Heart right ventricle (tissue), 16 donors: ENCODE data around the gene L3MBTL4. TPM values are rescaled to one million over a fixed set of nuclear protein-coding genes. Genes with fewer than 3 reads are reported as not detected.
A peak's percentile ranks its signal among the peaks of the same experiment; 100 is the strongest.

Source experiments
- ATAC-seq, 8 donors: fragments of 200-7000 bp; cut with Tn5 transposase; one replicate each; pipeline ENCODE4 v1.9.1; 2020; ENCODE audit warnings: mild to moderate bottlenecking in 8 of 8, moderate library complexity in 8 of 8, moderate number of reproducible peaks in 1 of 8
- DNase-seq, 2 donors: peaks; one replicate each; pipeline ENCODE4 v3.0.0-alpha.2; 2020
- H3K27ac ChIP-seq, 10 donors: fragments of 200-600 bp; sonication (generic) in 2 of 10; one replicate each; pipeline versions ENCODE4 v1.5.0 to v1.8.0; 2020 to 2022; ENCODE audit warnings: mild to moderate bottlenecking in 3 of 10
- H3K27me3 ChIP-seq, 7 donors: fragments of 200-600 bp; one replicate each; pipeline ENCODE4 v1.8.0; 2021 to 2022; ENCODE audit warnings: mild to moderate bottlenecking in 2 of 7
- H3K36me3 ChIP-seq, 9 donors: fragments of 200-600 bp; sonication (generic) in 1 of 9; one replicate each; pipeline versions ENCODE4 v1.5.0 to v1.8.0; 2020 to 2022; ENCODE audit warnings: mild to moderate bottlenecking in 2 of 9
- H3K4me1 ChIP-seq, 9 donors: fragments of 200-600 bp; sonication (generic) in 1 of 9; one replicate each; pipeline versions ENCODE4 v1.5.0 to v1.8.0; 2020 to 2022; ENCODE audit warnings: mild to moderate bottlenecking in 4 of 9
- H3K4me3 ChIP-seq, 10 donors: fragments of 200-600 bp; sonication (generic) in 2 of 10; one replicate each; pipeline versions ENCODE4 v1.5.0 to v1.8.0; 2020 to 2022; ENCODE audit warnings: mild to moderate bottlenecking in 7 of 10, moderate library complexity in 2 of 10
- H3K9me3 ChIP-seq, 11 donors: fragments of 200-600 bp in 10 of 11; sonication (generic) in 2 of 11; one replicate each; pipeline versions ENCODE4 v1.5.0 to v1.8.0; 2013 to 2022; ENCODE audit warnings: mild to moderate bottlenecking in 2 of 11, control low read depth in 1 of 11, moderate library complexity in 1 of 11
- CTCF ChIP-seq, 9 donors: fragments of 200-600 bp; sonication (generic) in 2 of 9; IDR thresholded peaks; one replicate each; pipeline versions ENCODE4 v1.5.0 to v1.8.0; 2021 to 2022; ENCODE audit warnings: antibody characterized with exemption in 9 of 9, mild to moderate bottlenecking in 5 of 9, moderate library complexity in 1 of 9
- WGBS, 2 donors: extraction: QIAGEN DNeasy Blood & Tissue Kit; methylation state at CpG; one replicate each; pipeline ENCODE4 v1.1.7; 2013; ENCODE audit warnings: inconsistent platforms in 1 of 2; 5-methylcytosine and 5-hydroxymethylcytosine counted together
- intact Hi-C, 10 donors: fragments of 100-400 bp; cut with DNase I; formaldehyde crosslinking; loops; one replicate each; pipeline versions ENCODE4 v1.11.1 to v1.14.2; 2022
- long read RNA-seq, 3 donors: library from polyadenylated mRNA; unstranded; transcript quantifications; one replicate each; pipeline ENCODE4 v2.0.0, GENCODE V29; 2020 to 2021
- polyA plus RNA-seq, 2 donors: library from polyadenylated mRNA; stranded (reverse); fragments of 200-250 nt; gene quantifications; one replicate each; pipeline ENCODE4 v1.2.3, GENCODE V29; 2013
- total RNA-seq, 10 donors: library from RNA; stranded (reverse); fragmentation: NEBNext Ultra II Directional in 3 of 10; extraction: Animal tissue kit (Norgen Biotek cat#: 25700) in 3 of 10; gene quantifications; one replicate each; pipeline versions ENCODE4 v1.2.1 to v1.2.4, GENCODE V29; 2021 to 2023
- donor health status: Arrhythmogenic right ventricular cardiomyopathy.
- donor health status: ischemic (EF 13 %, LVEDD 7.1; RV severe dilation, severe dysfunction).
- donor health status: healthy with polysubstance abuse.
- donor health status: DM: no; HTN: yes; CAD: no.
- donor health status: DM: no; HTN: no; CAD: no.
- donor health status: ischemic (EF 25% LVEDD 6.9; RV normal size, moderate dysfunction).
- donor health status: ischemic (EF 25% LVEDD 5.7; RV mildly dilated, moderate dysfunction).
- donor health status: healthy.
- donor health status: DM: yes; HTN: yes; CAD: no.
- donor health status: Ischemic cardiomyopathy.
- donor health status: ischemic (EF 35%, LVEDD 5.7; RV mildly dilated, moderate dysfunction).
- donor health status: nonischemic (EF 11% LVEDD 7.7; RV severe dilation, severe dysfunction).
- donor health status: DM: yes; HTN: yes; CAD: no.
- donor health status: PGD.
- donor health status: ischemic (EF 29% LVEDD 5.4; RV normal size, mild dysfunction).
- donor health status: nonischemic (EF 23%, LVEDD 6.1; RV moderate dilation, normal function).

L3MBTL4 gene
- total RNA-seq (1 to 10 TPM in 8 of 10 donors, under 1 TPM in 2; 0.79 to 3.2 (median 1.6) TPM), polyA plus RNA-seq (under 1 TPM; 0.54 to 0.95 TPM)
- long read RNA-seq, donor 1, result 0 reads
- long read RNA-seq, donor 2, result 0 reads
- long read RNA-seq, donor 3, partial matches to known transcripts, result 0 of 1 reads
- long read RNA-seq, donor 3, other reads (novel, unspliced or antisense), result 1 of 1 reads

- peak; percentile 16 to 31 for DNase-seq
- Histone ChIP-seq H3K9me3 (no peaks in the 10 kb centered on the region), H3K4me1 (peaks cover 0 to 16% (median 9%) of the 10 kb centered on the region in 9 donors), H3K27me3 (peaks cover 8 to 28% (median 16%) of the 10 kb centered on the region in 7 donors), H3K4me3 (peak within 1 kb of the TSS; percentile 56 to 87 (median 78)), H3K27ac (peak within 1 kb of the TSS in 9 of 10 donors; percentile 54 to 88 (median 74)), H3K36me3 (no peaks in the 10 kb centered on the region)
- no peak for TF ChIP-seq CTCF (IDR thresholded peaks at IDR 0.05)
- intact Hi-C loops, result loop anchor here in 1 of 10 donors (5.0 kb wide), 1 partner anchor 62 kb away; no protein-coding TSS in a partner anchor
- peak in 7 of 8 donors; percentile 38 to 68 (median 58) for ATAC-seq
- 1% methylated on average over 55 to 67 of the region's 67 CpGs for WGBS, 2 donors
Observed at GRCh38 chr18:6414723-6415417, at the start of gene L3MBTL4. TSS of gene L3MBTL4 (minus strand) at chr18:6414911. CDS start at chr18:6311625, 103,286 bp downstream.

- no peaks in the 10 kb centered on the region for H3K4me1 ChIP-seq
- ATAC-seq (no peak), DNase-seq (no peak)
- no peak overlapping the region for H3K27ac ChIP-seq
- no peaks in the 10 kb centered on the region for H3K36me3 ChIP-seq
- H3K4me3 ChIP-seq, result no peak overlapping the region
- H3K27me3 ChIP-seq, result no peaks in the 10 kb centered on the region
- intact Hi-C loops, result no loop called here
- no peaks in the 10 kb centered on the region for H3K9me3 ChIP-seq
- TF ChIP-seq CTCF (IDR thresholded peaks at IDR 0.05), result no peak
Observed at GRCh38 chr18:6452194-6452593, 37.5 kb upstream of the L3MBTL4 start.

- Histone ChIP-seq H3K27me3 (peaks cover 0 to 1% (median 0%) of the 10 kb centered on the region in 7 donors), H3K27ac (no peak overlapping the region), H3K4me3 (no peak overlapping the region), H3K9me3 (no peaks in the 10 kb centered on the region), H3K4me1 (no peaks in the 10 kb centered on the region), H3K36me3 (no peaks in the 10 kb centered on the region)
- ATAC-seq, result no peak
- 84 to 88% methylated on average over 5 of the region's 5 CpGs for WGBS, 2 donors
- no peak for TF ChIP-seq CTCF (IDR thresholded peaks at IDR 0.05)
- intact Hi-C loops, result no loop called here
- no peak for DNase-seq
Observed at GRCh38 chr18:6449213-6449612, 34.5 kb upstream of the L3MBTL4 start.

GRCh38 chr18:6444466-6445228, 29.9 kb upstream of the L3MBTL4 start:
- TF ChIP-seq CTCF (IDR thresholded peaks at IDR 0.05), result no peak
- no peak overlapping the region for H3K4me3 ChIP-seq
- ATAC-seq (no peak), DNase-seq (no peak)
- no peaks in the 10 kb centered on the region for H3K4me1 ChIP-seq
- no peaks in the 10 kb centered on the region for H3K36me3 ChIP-seq
- no peak overlapping the region for H3K27ac ChIP-seq
- WGBS, 2 donors, result 61 to 62% methylated on average over 2 of the region's 2 CpGs
- H3K27me3 ChIP-seq, result peaks cover 0 to 11% (median 0%) of the 10 kb centered on the region in 7 donors
- H3K9me3 ChIP-seq, result no peaks in the 10 kb centered on the region
- intact Hi-C loops, result no loop called here
